22Rv1 (cell line): ENCODE measurements around the gene PTGES2.
A peak's percentile ranks its signal among the peaks of the same experiment; 100 is the strongest.

Experiments
- H3K27ac ChIP-seq: fragments of 450-650 bp; 2 replicates; pipeline ENCODE4 v1.5.1; 2017
- ZFX ChIP-seq: fragments of 450-650 bp; IDR thresholded peaks from 2 replicates; pipeline ENCODE4 v1.6.1; 2017; ENCODE audit warnings: antibody characterized with exemption, borderline replicate concordance
- TF ChIP-seq, protein P1 (sequence below): fragments of 450-650 bp; IDR thresholded peaks from 2 replicates; pipeline ENCODE4 v1.5.1; 2017; ENCODE audit warnings: mild to moderate bottlenecking

The PTGES2 gene

DNA sequence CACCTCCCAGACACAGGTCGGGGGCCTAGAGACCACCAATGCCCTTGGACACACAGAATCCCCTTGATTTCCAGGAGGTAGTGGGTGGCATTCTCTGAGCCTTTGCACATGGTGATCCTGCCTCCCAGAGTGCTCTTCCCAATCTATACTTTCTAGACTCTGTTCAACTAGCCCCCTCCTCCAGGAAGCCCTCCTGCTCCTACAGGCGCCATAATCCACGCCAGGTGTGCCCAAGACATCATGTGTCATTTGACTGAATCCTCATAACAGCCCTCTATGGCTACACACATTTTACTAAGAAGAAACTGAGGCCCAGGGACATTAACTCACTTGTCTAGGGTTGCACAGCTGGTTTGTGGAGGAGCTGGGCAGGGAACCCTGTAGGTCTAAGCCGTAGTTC, 39.7 kb upstream of the PTGES2 start:
- no peak for TF ChIP-seq ZFX
- TF ChIP-seq, protein P1, sequence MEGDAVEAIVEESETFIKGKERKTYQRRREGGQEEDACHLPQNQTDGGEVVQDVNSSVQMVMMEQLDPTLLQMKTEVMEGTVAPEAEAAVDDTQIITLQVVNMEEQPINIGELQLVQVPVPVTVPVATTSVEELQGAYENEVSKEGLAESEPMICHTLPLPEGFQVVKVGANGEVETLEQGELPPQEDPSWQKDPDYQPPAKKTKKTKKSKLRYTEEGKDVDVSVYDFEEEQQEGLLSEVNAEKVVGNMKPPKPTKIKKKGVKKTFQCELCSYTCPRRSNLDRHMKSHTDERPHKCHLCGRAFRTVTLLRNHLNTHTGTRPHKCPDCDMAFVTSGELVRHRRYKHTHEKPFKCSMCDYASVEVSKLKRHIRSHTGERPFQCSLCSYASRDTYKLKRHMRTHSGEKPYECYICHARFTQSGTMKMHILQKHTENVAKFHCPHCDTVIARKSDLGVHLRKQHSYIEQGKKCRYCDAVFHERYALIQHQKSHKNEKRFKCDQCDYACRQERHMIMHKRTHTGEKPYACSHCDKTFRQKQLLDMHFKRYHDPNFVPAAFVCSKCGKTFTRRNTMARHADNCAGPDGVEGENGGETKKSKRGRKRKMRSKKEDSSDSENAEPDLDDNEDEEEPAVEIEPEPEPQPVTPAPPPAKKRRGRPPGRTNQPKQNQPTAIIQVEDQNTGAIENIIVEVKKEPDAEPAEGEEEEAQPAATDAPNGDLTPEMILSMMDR, result no peak

DNA sequence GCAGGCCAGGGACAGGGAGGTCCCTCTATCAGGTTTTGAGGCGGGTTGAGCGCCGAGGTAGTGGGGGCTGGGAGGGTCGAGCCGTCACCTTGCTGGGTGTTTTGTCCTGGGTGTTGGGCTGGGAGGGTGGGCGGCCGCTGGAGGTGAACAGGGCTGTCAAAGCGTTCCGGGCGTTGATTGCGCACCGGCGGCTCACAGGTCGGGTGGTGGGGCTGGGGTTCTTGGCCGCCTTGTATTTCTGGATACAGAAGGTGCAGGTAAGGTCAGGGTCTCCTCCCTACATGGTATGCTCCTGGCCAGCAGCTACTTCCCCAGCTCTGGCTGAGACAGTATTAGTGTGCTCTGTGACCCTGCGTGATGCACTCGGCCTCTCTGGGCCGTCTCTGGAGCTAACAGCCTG, 38.6 kb upstream of the PTGES2 start:
- TF ChIP-seq, protein P1, result no peak
- no peak for TF ChIP-seq ZFX
- H3K27ac ChIP-seq, result no peak overlapping the region

More for the DNA sequence above, 39.7 kb upstream of the PTGES2 start:
- no peak overlapping the region for H3K27ac ChIP-seq

DNA sequence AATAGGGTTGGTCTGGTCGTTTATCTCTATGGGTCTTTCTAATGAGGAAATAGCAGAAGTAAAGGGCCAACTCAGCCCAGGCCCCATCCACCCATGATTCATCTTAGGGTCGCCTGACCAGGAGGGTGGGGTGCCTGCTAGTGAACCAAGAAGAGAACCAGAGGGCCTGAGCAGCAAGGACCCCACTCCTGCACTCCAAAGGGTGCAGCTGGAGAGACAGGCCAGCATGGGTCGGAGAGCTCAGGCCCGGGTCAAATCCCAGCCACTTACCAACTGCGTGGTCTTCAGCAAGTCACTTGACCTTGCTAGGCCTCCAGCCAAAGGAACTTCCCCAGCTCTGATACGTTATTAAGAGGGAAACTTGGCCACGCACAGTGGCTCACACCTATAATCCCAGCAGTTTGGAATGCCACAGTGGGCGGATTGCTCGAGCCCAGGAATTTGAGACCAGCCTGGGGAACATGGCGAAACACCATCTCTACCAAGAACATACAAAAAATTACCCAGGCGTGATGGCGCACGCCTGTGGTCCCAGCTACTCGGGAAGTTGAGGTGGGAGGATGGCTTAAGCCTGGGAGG, 36.9 kb upstream of the PTGES2 start:
- TF ChIP-seq, protein P1, result no peak
- no peak for TF ChIP-seq ZFX

DNA sequence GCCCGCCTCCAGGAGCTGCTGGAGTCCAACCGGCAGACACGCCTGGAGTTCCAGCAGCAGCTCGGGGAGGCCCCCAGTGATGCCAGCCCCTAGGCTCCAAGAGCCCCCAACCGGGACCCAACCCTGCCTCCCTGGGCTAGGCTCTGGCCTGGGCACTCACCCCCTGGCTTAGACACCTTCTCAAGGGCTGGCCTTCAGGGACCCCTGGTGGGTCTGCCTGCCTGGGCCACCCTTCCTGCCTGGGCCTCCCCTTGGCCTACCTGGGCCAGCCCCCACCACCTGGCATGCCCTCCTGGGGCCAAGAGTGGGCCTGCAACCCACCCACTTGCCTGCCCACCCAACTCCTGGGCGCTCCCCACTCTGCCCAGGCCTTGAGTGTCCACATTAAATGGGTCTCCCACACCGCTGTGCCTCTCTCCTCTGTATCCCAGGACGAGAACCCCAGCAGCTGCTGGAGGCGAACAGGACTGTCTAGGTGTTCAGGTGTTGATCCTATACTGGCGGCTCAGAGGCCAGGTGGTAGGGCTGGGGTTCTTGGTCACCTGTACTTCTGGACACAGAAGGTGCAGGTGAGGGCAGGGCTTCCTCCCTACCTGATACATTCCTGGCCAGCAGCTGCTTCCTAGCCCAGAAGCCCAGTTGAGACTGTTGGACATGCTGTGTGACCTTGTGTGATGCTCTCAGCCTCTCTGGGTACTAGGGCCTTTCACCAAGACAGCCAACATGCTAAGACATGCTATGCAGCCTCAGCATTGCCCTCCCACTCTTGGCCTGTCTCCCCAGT, 36.2 kb upstream of the PTGES2 start:
- TF ChIP-seq ZFX, result no peak
- H3K27ac ChIP-seq, result no peak overlapping the region

More for the DNA sequence above, 36.9 kb upstream of the PTGES2 start:
- no peak overlapping the region for H3K27ac ChIP-seq

DNA sequence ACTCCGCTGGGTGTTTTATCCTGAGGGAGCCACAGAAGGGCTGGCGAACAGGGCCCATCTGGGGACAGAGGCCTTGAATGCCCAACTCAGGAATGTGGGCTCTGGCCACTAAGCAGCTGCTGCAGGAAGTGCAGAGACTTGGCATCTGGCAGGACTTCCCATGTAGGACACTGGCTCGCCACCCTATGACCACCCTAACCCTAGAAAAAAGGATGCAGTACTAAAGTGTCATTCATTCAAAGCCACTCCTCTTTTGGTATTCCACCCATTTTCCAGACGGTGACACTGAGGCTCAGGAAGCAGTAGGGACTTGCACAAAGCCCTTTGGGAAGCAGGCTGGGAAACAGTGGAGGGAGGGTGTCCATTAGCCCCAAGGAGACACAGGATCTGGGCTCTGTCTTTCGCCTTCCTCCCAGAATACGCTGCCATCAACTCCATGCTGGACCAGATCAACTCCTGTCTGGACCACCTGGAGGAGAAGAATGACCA, 35.5 kb upstream of the PTGES2 start:
- no peak for TF ChIP-seq ZFX
- TF ChIP-seq, protein P1, result no peak
- H3K27ac ChIP-seq, result no peak overlapping the region; the same call in 1 of the 2 replicates

DNA sequence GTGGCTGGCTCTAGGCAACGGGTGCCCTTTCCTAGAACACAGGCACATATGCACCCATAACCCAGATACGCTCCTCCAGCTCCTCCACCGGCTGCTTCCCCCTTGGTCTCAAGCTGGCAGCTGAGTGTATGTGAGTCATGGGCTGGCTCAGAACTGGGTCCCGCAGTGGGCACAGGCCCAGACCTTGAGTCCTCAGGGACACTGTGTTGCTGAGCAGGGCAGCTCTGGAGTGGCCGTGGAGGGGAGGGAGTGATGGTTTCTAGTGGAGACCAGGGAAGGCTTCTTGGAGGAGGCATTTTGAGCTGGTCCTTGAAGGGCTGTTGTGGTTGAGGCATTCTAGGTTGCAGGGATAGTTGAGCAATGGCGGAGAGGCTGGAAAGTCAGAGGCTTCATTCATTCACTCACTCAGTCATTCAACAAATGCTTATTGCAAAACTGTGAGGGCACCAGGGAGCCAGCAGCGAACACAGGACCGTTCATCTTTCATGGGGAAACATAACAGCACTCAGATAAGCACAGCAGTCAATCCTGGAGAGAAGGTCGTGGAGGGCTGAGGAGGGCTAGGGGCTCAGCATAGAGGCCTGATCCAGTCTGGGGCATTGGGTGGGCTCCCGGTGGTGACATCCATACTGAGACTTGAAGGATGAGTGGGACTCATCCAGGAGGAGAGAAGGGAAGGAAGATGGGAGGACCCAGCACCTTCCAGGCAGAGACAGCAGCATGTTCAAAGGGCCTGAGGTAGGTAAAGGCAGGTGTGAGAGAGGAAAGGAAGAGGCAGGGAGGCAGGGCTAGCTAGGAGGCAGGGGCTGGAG, 34.9 kb upstream of the PTGES2 start:
- peak overlapping the region; percentile 4; the same call in 1 of the 2 replicates for H3K27ac ChIP-seq
- TF ChIP-seq, protein P1, result no peak
- TF ChIP-seq ZFX, result no peak

DNA sequence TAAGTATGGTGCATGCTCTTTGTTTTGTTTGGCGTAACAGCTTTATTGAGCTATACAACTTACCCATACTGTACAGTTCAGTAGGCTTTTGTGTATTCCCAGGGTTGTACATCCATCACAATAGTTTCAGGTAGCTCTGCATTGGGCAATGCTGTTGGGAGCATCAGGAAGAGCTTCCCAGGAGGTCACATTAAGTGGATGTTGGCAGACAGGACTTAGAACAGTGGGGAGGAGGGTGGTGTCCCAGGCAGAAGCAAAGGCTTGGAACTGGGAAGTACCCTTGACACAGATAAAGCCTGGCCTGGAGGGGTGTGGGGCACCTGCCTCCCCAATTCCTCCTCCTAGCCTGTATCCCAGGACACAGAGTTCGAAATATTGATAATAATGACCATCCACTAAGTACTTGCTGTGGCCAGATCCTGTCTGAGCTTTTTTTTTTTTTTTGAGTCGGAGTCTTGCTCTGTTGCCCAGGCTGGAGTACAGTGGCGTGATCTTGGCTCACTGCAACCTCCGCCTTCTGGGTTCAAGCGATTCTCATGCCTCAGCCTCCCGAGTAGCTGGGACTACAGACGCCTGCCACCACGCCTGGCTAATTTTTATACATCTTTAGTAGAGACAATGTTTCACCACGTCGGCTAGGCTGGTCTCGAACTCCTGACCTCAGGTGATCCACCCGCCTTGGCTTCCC, 33.8 kb upstream of the PTGES2 start:
- TF ChIP-seq, protein P1, result no peak
- TF ChIP-seq ZFX, result no peak
- H3K27ac ChIP-seq, result no peak overlapping the region
